NT2/D1 (cell line): Measurements from ENCODE around the gene C10orf90.

Source experiments
- YY1 ChIP-seq: IDR thresholded peaks from 2 replicates; pipeline ENCODE4 v1.6.1; 2011; ENCODE audit not compliant: insufficient read length, insufficient read depth
- ZNF274 ChIP-seq: IDR thresholded peaks from 2 replicates; pipeline ENCODE4 v1.6.1; 2011; ENCODE audit warnings: mild to moderate bottlenecking, low read depth, low read length

- TF ChIP-seq YY1, result no peak
- no peak for TF ChIP-seq ZNF274
Measured at GRCh38 chr10:126525326-126525725, 145.2 kb downstream of the C10orf90 start.
